NCI-H69 (cell line): Measurements from ENCODE around the gene TBCD.

Source experiments
- DNase-seq: peaks from one replicate; lab custom pipeline; 2025; lab: John Stamatoyannopoulos, UW

Gene TBCD

DNA sequence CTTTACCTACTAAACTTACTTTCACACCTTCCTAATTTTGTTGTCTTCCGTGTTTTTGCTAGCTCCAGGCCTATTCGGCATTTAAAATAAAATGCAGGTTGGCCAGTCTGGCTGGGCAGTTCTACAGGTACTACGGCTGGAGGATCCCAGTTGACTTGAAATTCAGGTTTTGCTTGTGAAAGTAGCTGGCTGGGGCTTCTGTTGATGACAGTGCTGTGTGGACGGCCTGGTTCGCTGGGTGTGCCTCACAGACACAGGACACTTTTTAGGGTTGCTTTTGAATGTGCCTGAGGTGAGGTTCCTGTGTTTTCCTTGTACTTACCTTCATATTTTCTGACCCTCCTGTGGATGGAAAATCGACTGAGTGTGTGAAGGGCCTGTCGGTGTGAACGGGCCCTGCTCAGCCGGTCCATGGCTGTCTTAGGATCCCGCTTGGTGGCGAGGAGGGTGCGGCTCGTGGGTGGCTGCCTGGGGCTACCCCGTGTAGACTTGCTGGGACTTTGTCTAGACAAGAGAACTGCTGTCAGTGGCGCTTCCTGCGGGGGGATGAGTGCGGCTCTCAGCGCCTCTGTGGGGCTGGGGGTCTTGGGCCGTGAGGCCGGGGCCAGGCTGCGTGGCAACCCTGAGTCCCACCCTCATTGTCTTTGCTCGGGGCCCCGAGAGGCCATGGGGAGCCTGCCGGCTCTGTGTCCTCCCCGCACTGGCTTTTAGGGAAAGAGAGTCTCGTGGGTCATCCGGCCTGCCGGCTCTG is 106.7 kb downstream of the TBCD start:
- no peak for DNase-seq

DNA sequence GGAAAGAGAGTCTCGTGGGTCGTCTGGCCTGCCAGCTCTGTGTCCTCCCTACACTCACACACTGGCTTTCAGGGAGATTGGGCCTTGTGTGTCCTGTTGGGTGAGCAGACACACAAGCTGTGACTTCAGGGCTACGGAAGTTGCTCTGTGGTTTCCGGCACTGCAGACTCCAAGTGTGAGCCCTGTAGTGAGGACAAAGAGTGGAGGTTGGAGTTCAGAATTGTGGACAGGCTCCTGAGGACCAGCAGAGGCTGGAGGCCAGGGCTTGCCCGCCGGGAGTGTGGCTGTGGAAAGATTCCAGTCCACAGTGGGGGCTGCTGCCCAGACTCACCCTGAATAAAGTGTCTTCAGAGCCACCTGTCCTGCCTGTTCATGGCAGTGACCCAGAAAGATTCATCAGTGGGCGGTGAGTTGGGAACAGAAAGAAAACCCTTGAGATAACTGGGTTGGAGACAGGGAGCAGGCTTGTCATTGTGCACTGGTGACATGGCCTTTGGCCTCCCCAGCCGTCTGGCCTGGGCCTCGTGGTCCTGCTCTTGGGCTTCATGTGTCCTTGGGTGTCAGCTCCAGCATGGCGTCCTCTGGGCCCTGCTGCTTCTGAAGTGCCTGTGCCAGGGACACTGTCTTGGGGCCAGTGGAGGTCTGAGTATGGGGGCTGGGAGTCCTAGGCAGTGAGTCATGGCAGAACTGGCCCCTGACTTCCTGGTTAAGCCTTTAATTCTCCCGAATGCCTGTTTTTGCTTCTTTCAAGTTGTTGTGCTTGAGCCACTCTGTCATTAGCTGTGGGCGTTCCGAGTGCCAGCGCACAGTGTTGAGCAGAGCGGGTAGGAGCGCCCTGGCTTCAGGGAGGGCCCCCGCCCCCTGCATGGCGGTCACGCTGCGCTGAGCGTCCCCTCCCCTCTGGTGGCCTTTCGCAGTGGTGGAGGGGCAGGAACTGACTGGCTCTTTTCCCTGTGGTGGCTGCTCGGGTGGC is 107.9 kb downstream of the TBCD start:
- peak; percentile 44 for DNase-seq

DNA sequence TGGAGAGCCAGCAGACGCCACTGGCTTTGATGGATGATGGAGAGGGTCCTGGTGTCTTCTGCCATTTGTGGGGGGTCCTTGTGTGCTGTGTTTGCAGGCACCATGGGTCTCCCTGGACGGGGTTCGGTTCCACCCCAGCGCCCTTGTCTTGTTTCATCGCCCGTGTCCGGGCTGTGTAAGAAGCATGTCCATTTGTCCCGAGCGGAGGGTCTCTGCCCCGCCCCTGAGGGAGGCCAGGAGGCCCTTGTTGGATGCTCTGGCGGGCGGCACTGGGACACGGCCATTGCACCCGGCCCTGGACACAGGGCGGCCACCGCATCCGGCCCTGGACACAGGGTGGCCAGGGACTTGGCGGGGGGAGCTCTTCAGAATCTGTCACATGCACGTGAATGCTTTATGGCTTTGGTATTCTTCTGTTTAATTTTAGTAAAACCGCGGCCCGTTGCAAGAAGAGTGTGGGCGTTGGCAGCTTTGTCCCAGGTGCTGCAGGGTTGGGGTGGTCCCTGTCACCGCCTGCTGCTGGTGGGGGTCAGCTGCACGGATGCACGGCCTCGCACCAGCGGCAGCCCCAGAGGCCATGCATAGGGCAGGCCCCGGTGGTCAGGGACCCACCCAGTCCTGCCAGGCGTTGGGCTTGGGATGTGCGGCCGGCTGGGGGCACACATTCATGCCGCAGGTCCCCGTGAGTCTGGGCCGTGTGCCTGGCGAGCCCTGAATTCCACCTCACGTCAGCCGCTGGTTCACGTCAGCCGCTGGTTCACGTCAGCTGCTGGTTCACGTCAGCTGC is 108.9 kb downstream of the TBCD start:
- DNase-seq: no peak

DNA sequence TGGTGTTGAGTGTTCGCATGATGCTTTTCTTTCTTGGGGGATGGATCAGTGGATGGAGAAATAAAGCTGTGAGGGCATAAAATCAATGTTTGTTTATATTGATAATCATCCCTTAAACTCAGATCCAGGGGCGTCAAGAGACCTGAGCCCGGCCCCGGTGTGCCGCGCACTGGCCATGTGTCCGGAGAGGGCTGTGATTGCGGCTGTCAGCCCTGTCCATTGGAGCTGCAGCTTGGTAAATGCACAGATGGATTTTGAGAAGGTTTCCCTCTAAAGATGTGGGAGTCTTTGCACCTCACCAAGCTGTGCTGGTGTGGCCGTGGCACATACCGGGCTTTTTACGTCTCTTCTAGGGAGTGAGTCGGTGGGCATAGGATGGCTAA is 109.5 kb downstream of the TBCD start:
- DNase-seq: no peak

DNA sequence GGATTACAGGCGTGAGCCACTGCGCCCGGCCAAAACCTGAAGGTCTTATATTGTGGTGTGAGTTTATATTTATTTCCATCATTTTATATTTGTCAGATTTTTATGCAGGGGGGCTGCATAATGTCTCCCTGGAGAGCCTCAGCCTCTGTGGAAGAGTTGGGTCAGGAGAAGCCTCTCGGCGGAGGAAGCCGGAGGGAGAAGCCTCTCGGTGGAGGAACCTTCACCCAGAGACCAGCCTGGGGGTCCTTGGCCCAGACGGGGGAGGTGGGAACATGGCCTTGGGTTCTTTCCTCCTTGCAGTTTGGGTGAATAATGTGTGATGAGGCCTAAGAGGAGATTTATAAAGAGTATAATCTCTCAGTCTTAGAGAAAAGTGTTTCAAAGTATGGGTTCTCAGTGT is 110.3 kb downstream of the TBCD start:
- DNase-seq: no peak

DNA sequence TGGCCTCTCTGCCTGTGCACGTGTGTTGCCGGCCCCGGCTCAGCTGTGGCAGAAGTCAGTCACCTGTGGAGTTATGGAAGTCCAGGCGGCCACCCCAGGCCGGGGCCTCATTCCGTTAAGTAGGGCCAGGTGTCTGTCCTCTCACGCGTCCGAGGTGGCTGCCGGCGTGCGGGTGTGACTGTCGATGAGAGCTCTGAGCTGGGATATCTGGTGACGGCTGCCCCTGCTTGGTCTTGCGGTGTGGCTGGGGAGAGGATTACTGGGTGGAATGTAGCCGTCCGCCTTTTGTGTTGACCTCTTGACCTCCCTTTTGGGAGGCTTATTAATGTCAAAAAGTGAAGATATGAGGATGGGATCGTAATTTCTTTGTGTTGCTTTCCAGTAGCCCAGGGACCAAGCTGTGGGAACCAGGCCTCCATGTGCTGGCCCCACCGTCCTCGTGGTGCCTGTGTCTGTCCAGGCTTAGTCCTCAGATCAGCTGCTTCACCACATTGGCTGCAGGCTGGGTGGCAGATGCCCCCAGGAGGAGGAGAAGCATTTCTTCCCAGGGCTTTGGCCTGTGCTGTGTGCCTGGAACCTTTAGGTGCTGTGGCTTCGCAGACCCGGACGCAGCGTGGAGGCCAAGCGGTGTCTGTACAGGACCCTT is 111.0 kb downstream of the TBCD start:
- DNase-seq: no peak

DNA sequence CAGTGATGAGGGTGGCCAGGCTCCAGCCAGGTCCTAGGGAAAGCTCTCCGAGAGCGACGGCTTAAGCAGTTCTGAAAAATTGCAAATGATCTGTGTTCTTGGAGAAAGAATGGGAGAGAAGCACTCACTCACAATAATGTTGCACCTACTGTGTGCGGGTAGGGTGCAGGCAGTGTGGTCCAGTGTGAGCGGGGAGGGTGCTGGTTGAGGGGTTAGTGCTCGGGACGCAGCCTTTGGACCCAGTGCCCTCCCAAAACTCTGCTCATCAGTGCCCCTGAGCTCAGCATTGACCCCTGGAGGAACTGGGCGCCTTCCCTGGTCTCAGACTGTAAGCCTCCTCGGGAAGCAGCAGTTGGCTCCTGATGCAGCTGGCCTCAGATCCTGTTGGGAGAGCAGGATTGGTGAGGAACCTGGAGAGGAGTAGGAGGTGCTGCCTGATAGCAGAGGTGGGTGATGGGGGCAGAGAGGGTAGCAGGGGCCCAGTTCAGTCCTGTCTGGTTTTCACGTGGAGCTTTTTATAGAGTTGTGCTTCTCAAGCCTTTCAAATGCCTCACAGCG is 111.6 kb downstream of the TBCD start:
- DNase-seq: peak; percentile 82

DNA sequence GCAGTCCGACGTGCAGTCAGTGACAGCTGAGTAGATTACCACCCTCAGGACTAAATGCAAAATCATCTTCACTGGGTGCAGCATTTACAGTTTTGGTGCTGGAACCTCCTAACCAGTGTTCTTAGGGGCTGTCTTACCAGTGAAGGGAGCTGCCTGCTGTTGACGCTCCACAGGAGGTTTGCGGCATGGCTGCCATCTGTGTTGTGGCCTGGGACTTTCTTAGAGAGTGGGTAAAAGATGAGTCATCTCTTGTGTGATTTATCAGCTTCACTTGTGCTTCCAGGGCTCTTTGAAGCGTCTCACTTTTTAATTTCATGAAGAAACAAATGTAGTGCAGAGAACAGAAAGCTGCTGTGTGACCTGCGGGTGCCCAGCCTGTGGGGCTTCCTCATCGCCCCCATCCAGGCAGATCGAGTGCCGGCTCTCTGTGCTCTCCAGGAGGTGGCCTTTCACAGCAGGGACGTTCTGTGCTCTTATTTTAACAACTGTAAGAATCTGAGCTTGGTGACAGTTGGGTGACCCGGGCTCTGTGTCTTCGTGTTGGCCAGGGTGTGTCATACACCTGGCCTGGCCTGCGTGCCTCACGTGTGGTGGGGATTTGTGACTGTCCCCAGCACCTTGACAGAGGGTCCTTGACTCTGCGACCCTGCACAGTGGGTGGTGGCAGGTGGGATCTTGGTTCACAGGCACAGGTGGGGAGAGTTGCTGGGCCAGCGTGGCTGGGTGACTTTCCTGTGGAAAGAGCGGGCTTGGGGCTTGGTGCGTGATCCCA is 112.3 kb downstream of the TBCD start:
- DNase-seq: peak; percentile 92

DNA sequence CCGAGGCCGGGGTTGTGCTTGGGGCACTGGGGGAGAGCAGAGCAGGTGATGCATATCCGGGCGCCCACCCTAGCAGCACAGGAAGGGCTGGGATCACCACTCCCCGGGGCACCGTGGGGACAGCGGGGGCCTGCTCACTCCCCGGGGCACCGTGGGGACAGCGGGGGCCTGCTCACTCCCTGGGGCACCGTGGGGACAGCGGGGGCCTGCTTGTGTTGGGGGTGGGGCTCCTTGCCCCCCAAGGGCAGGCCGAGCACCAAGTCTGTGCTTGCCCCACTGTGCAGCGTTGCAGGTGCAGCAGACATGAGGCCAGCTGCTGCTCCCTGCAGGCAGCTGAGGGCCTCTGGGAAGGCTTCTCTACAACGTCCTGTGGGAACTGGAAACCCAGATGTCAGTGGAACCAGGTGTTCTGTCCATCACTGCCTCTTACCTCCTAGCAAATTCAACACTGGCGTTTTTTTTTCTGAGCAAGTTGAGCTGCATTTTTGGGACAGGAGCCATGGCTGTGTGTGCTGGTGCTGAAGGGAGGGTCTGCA is 112.9 kb downstream of the TBCD start:
- peak; percentile 92 for DNase-seq

DNA sequence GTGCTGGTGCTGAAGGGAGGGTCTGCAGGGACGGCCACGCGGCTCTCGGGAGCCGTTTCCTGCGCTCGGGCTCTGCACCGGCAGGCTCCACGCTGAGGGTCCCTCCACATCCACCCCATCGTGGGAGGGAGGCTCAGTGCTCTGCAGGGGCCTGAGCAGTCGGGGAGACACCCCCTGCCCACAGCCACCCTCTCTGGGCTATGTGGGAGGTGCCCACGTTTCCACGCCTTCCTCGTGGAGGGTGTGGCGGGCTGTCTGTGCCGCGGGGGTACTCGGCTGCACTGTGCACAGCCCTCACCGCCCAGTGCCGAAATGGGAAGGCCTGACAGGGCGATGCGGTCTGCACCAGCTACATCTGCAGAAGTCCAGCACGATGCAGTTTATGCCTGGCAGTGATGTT is 113.4 kb downstream of the TBCD start:
- peak; percentile 75 for DNase-seq

DNA sequence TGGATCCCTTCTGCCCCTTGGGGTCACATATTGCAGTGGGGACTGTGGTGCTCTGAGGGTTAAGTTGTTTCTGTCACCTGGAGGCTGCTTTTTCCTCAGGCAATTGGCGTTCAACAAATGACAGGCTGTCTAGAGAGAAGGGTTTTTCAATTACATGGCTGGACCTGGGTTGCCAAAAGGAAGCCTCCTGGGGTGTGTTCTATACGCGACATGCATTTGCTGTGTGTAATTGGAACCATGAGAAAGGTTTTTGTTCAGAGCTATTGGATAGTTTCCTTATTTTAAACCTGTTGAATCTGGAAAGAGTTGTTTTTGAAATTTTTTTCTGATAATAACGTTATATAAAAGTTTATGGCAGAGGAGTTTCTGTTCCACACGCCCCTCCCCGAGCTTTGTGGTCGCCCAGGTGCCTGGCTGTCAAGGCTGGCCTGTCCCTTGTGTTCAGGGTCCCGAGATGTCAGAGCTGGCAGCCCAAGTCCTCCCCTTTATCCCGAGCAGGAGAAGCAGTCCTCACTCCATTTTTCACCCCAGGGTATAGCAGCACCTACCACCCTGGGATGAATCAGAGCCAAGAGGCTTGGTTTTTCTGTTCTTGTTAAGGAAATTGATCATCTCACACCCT is 114.0 kb downstream of the TBCD start:
- DNase-seq: peak; percentile 91

DNA sequence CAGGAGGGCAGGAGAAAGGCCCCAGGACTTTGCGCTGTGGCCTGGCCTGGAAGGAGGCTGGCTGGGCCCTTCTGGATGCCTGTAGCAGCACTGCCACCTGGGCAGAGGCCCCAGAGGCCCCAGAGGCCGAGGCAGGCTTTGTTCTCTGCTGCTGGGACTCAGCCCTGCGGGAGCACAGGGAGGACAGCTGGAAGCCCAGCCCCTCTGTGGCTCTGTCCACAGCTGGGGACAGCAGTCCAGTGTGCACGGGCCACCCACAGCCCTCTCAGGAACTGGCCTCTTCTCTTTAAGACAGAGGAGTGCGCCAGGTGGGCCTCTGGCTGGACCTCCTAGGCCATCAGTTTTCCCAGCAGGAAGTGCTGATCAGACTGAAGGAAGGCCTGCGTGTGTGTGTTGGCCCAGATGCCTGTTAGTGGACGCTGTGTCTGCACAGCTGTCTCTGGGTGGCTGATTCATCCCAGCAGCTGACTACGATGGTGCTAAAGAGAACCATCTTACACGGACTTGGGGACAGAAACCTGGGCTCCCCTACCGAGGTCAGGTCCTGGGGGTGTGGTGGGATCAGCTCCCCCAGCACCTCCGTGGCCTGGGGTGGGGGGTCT is 114.8 kb downstream of the TBCD start:
- DNase-seq: peak; percentile 84

DNA sequence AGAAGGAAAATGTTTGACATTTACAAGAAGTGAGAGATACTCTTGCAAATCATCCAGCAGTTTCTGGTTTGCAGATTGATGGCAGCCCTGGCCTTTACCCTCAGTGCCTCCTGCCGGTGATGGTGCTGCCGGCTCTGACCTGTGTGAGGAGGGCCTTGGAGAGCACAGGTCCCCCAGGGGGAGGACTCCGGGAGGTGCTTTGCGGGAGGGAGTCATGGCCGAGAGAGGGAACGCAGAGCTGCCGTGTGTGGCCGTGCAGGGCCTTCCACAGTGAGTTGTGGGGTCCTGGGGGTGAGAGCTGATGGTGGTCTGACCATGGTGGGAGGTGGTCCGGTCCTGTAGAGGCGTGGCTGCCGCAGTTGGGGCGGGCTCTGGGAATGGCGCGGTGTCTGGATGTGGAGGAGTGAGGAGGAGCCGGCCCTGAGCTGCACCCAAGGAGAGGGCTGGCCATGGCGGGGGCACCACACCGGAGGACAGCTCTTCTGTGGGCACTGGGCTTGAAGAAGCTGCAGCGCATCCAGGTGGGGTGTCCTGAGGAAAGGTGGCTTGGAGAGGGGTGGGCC is 116.0 kb downstream of the TBCD start:
- no peak for DNase-seq

DNA sequence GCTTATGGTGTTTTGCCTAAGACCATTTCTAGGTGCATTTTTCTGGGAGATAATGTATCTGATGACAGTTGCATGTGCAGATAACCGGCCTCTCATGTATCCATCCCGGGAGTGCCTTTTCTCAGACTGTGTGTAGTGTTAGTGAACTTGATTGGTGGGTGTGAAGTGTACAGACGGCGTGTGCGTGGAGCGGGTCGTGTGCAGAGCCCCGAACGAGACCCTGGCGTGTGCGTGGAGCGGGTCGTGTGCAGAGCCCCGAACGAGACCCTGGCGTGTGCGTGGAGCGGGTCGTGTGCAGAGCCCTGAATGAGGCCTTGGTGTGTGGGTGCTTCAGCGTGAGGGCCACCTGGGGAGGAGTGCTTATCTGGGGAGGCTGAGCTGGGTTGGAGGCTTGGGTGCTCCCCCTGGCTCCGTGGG is 116.9 kb downstream of the TBCD start:
- DNase-seq: no peak

DNA sequence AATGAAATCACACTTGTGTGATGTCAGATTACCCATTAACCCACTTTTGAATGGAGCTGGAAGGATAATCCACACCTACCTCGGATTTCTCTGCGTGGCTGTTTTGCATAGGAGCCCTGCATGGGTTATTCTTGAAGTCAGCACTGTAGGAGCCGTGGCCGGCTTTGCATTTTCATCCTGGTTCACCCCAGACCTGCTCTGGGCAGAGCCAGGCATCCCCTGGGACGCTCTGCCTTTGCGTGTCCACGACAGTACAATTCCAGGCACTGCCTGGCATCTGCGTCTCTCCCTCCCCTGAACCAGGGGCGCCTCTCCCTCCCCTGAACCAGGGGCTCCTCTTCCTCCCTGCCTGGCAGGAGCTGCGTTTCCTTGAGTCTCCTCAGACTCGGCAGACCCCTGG is 117.7 kb downstream of the TBCD start:
- DNase-seq: no peak

DNA sequence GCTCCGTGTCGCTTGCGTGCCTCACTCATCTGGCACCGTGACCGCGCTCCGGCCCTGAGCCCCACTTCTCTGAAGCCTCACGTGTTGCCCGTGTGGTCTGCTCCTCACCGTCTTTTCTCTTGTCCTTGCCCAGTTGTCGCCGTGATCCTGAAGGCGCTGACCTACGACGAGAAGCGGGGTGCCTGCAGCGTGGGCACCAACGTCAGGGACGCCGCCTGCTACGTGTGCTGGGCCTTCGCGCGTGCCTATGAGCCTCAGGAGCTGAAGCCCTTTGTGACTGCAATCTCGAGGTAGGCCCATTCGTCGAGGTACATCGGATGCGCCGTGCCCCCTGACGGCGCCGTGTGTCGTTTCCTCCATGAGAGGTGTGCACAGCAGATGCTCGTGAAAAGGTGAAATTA is 118.2 kb downstream of the TBCD start:
- no peak for DNase-seq

DNA sequence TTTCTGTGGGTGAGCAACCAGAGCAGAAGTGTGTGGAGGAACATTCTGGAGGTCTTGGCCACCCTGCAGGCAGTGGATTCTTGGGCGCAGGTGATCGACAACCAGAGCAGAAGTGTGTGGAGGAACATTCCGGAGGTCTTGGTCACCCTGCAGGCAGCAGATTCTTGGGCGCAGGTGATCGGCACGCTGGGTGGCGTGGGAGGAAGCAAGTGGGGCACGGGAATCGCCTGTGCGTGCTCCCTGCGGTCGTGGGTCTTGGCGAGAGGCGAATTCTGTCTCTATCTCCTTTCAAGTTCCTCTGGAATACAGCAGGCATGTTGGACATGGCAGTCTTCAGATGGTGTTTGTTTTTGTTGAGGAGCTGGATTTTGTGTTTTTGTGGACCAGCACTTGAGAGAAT is 118.7 kb downstream of the TBCD start:
- DNase-seq: no peak

DNA sequence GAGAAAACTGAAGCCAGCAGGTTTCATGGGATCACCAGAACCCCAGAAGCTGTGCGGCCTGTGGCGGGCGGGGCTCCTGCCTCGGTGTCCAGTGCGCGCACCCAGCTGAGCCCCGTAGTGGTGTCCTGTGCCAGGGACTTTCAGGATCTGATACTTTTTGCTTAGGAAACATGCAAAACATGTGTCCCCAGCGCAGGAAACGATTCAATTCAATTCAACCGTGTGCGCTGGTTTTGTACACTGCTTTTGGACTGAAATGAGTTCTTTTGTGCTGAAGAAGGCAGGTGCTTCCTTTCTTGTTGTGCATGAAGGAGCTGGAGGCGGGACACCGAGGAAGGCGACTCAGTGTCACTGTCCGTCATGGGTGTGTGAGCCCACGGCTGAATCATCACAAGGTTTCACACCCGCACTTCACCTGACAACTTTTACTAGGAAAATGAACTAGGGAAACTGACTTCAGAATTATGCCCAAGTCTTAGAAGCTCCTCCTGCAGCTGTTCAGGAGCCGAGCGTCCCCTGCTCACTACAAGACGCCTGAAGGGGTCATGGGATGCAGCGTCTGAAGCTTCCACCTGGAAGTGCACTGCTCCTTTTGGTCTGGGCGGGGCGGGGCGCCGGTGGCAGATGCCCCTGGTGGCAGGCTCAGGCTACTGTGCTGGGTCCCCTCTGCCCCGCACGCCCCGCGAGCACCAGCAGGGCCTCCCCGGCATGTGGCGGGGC is 119.4 kb downstream of the TBCD start:
- no peak for DNase-seq
